HG02588 (cell line): Measurements from ENCODE around the gene PEPD.
"Not testable (repeated sequence)": the region's sequence is repeated elsewhere in the genome, so short reads cannot be mapped to it uniquely, and the experiment has no call there.

Experiments used
- ATAC-seq: cut with Tn5 transposase; IDR thresholded peaks from one replicate; pipeline ENCODE4 v1.9.1; 2021; ENCODE audit warnings: mild to moderate bottlenecking, moderate library complexity; ENCODE audit not compliant: unreplicated experiment

Gene PEPD

DNA sequence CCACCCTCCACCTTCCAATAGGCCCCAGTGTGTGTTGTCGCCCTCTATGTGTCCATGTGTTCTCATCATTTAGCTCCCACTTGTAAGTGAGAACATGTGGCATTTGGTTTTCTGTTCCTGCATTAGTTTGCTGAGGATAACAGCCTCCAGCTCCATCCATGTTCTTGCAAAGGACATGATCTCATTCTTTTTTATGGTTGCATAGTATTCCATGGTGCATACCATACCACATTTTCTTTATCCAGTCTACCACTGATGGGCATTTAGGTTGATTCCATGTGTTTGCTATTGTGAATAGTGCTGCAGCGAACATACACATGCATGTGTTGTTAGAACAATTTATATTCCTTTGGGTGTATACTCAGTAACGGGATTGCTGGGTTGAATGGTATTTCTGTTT lies 42.0 kb downstream of the PEPD start:
- not testable (repeated sequence) for ATAC-seq

DNA sequence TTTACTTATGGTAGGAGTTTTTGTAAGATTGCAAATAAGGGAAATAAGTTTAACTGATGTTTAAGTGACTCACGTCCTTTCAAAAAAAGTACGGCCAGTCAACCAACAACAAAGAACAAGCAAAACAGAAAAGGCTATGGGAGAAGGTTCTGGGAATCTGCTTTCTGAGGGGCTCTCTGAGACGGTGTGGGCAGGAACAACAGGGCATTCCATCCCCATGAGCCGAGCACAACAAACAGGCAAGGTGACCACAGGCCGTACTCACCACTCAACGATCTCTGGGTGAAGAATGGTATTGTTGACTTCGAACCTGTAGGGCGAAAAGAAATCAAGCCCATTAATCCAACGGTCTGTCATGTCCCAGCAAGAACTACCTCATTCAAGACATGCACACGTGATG lies 43.8 kb downstream of the PEPD start:
- ATAC-seq = no peak

- no peak for ATAC-seq
Observed at GRCh38 chr19:33476151-33476707, 45.4 kb downstream of the PEPD start.

DNA sequence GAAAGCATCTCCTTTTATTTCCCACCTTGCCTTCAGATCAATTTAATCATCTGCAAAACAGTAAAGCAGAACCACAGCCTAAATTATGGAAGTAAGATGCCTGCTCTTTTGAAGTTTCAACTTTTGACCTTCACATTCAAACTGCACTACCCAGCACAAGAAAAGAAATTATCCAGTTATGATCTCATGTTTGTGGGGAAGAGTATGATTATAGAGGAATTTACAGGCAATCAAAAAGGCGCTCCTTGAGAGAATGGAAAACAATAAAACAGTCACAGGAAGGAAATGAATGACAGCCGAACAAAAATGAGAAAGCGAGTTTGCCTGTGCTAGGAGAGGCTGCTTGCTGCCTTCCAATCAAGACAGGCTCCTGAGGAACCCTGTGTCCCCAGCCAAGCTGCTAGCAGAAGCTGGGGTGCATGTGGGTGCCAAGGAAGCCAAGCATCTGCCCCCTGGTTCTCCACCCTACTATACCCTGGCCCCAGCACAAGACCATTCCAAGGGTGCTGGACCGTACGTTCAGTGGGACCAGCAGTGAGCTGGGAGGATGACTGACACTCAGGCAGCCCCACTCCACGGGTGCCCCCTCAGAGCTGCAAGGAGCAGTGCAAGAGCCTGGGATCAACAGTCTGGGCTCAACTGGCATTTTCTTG lies 47.8 kb downstream of the PEPD start:
- no peak for ATAC-seq

DNA sequence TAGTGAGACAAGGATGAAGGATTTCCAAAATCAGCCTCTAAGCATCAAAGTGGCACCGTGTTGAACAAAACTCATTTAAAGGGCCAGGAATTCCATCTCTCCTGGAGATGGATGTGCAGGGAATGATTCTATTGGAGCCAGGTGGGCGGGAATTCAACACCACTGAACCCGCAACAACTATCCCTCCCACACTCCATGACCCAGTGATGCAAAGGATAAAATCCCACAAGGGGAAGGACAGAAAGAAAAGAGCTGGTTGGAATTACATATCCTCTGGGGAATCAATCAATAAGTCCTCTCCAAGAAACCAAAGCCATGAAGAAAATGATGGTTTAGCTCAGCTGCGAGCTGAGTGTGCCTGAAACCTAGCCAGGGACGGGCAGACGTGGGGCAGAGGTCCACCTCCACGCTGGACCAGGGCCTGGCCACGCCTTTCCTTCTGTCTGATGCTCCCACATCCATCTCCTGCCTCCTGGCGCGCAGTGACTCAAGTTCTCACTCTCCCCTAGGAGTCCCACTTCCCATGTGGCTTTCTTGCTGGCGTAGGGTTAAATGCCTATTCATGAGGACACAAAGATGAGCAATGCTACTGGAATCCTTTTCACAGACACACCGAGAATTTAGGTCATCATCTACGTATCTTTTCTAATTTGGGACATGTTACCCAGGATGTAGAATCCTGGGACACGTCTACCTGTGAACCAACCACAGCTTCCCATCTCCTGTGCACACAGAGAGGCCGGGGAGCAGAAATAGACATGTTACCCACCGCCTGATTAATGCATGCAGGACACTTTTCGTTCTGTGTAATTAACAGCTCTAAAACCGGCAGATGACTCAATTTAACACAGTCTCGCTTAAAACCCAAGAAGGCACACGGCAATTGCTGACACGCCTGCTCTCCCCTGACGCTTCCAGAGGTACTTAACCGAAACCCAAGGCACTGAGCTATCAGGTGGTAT lies 48.6 kb downstream of the PEPD start:
- ATAC-seq = no peak

GRCh38 chr19:33472226-33472625 lies 49.4 kb downstream of the PEPD start:
- no peak for ATAC-seq

GRCh38 chr19:33471111-33471996 lies 50.2 kb downstream of the PEPD start:
- no peak for ATAC-seq

- no peak for ATAC-seq
Observed at GRCh38 chr19:33470686-33471085, 50.9 kb downstream of the PEPD start.

GRCh38 chr19:33470040-33470330 lies 51.6 kb downstream of the PEPD start:
- ATAC-seq = no peak

- ATAC-seq = no peak
Observed at GRCh38 chr19:33469171-33470039, 52.2 kb downstream of the PEPD start.

DNA sequence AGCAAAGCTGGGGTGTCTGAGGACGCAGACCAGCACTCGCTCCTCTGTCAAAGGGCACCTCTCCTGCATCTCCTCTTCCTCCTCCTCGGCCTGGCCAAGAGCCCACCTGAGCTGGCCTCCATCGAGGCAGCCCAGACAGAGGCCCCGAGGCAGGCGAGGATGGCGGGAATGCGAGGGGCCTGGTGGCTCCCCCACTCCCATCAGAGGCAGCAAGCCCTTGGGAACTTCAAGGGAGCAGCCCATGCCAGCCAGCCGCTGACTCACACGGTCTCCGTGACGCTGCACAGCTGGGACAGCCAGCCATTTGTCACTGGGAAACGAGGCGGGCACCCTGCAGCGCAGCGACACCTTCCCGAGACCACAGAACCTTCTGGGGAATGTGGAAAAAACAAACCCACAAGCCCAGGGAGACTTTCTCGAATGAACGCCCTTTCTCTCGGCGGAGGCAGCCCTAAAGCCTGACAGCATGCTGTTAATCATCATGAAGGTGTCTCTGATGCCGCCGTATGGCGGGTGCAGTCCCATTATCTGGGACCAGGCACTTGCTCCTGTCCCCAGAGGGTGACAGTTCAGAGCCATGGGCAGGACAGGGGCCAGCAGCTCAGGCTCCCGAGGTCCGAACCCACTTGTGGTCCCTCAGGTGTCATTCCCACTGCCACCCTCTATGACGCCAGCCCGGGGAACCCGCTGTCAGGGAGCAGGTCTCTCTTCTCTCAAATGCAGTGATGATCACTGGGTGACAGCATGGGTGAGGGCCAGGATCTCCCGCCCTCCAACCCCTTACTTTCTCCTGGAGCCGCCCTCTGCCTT lies 53.0 kb downstream of the PEPD start:
- ATAC-seq = no peak

DNA sequence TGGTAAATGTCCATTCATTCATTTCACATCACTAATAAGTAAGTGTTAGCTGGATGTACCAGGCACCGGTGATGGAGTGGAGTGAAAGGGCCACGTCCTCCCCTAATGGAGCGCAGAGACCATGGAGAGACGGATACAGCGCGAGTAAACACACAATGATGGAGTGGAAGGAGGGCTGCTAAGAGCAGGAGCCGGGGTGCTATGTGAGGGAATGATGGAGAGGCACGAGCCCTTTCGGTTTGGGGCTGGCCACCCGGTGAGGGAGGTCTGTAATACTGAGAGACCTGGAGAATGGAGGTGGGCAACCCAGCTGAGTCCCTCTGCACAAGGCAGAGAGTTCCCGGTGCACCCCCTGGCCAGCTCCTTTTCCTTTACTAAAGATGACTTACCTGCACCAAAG lies 53.7 kb downstream of the PEPD start:
- no peak for ATAC-seq

GRCh38 chr19:33465834-33466233 lies 55.8 kb downstream of the PEPD start:
- ATAC-seq = no peak

GRCh38 chr19:33465371-33465770 lies 56.2 kb downstream of the PEPD start:
- ATAC-seq = no peak

- no peak for ATAC-seq
Observed at GRCh38 chr19:33464733-33465115, 56.9 kb downstream of the PEPD start.

- ATAC-seq = no peak
Observed at GRCh38 chr19:33464010-33464732, 57.4 kb downstream of the PEPD start.

- no peak for ATAC-seq
Observed at GRCh38 chr19:33463199-33463598, 58.4 kb downstream of the PEPD start.

GRCh38 chr19:33462112-33462791 lies 59.3 kb downstream of the PEPD start:
- no peak for ATAC-seq
